Liver (tissue), 9 donors: ENCODE data around the gene PTPN6. TPM values are rescaled to one million over a fixed set of nuclear protein-coding genes. Genes with fewer than 3 reads are reported as not detected.

ENCODE experiments used
- DNase-seq: peaks from one replicate; pipeline ENCODE4 v3.0.0-alpha.2; 2017; ENCODE audit warnings: low spot score
- H3K27ac ChIP-seq, 2 donors: one replicate each; pipeline ENCODE4 v1.7.0; 2013; ENCODE audit warnings: inconsistent platforms in 2 of 2, low read length in 2 of 2, control low read depth in 1 of 2, low read depth in 1 of 2, mild to moderate bottlenecking in 1 of 2
- H3K27me3 ChIP-seq, 4 donors: one replicate each; pipeline versions ENCODE4 v1.6.1 to v1.7.0; 2013; ENCODE audit warnings: low read length in 3 of 4, inconsistent platforms in 1 of 4, mild to moderate bottlenecking in 1 of 4, moderate library complexity in 1 of 4; ENCODE audit not compliant: control insufficient read depth in 4 of 4, insufficient read depth in 4 of 4
- H3K36me3 ChIP-seq, 4 donors: one replicate each; pipeline versions ENCODE4 v1.6.1 to v1.7.0; 2013; ENCODE audit warnings: low read length in 3 of 4, mild to moderate bottlenecking in 3 of 4, low read depth in 1 of 4, moderate library complexity in 1 of 4; ENCODE audit not compliant: control insufficient read depth in 4 of 4, insufficient read depth in 3 of 4
- H3K4me1 ChIP-seq, 4 donors: one replicate each; pipeline versions ENCODE4 v1.6.1 to v1.7.0; 2013; ENCODE audit warnings: low read length in 3 of 4, mild to moderate bottlenecking in 3 of 4, moderate library complexity in 1 of 4; ENCODE audit not compliant: control insufficient read depth in 4 of 4, insufficient read depth in 4 of 4
- H3K4me3 ChIP-seq, 3 donors: one replicate each; pipeline versions ENCODE4 v1.6.1 to v1.7.0; 2013; ENCODE audit warnings: low read length in 3 of 3, control low read depth in 1 of 3, low read depth in 1 of 3, mild to moderate bottlenecking in 1 of 3
- H3K9ac ChIP-seq, 2 donors: one replicate each; pipeline ENCODE4 v1.7.0; 2013; ENCODE audit warnings: low read length in 2 of 2, mild to moderate bottlenecking in 2 of 2, moderate library complexity in 2 of 2, control low read depth in 1 of 2, low read depth in 1 of 2
- H3K9me3 ChIP-seq, 4 donors: one replicate each; pipeline versions ENCODE4 v1.6.1 to v1.7.0; 2013; ENCODE audit warnings: low read length in 3 of 4; ENCODE audit not compliant: control insufficient read depth in 4 of 4
- ATF3 ChIP-seq: IDR thresholded peaks from 2 replicates; pipeline ENCODE4 v1.6.1; 2016; ENCODE audit warnings: antibody characterized with exemption
- EGR1 ChIP-seq, 2 donors: IDR thresholded peaks; 2 replicates each; pipeline ENCODE4 v1.6.1; 2016 to 2018; ENCODE audit warnings: antibody characterized with exemption in 2 of 2, low read depth in 2 of 2
- FOXA1 ChIP-seq: IDR thresholded peaks from 2 replicates; pipeline ENCODE4 v1.6.1; 2016; ENCODE audit warnings: antibody characterized with exemption
- FOXA2 ChIP-seq: IDR thresholded peaks from 2 replicates; pipeline ENCODE4 v1.6.1; 2016; ENCODE audit warnings: antibody characterized with exemption
- GABPA ChIP-seq, 2 donors: IDR thresholded peaks in 1 of 2; conservative IDR thresholded peaks in 1 of 2; 2 replicates each; pipeline ENCODE4 v1.6.1; 2016; ENCODE audit warnings: antibody characterized with exemption in 2 of 2, mild to moderate bottlenecking in 1 of 2, moderate library complexity in 1 of 2
- HNF4A ChIP-seq, 2 donors: conservative IDR thresholded peaks; 2 replicates each; pipeline ENCODE4 v1.6.1; 2016; ENCODE audit warnings: antibody characterized with exemption in 2 of 2, mild to moderate bottlenecking in 2 of 2
- HNF4G ChIP-seq: IDR thresholded peaks from 2 replicates; pipeline ENCODE4 v1.6.1; 2016; ENCODE audit warnings: antibody characterized with exemption
- JUND ChIP-seq, 2 donors: IDR thresholded peaks; 2 replicates each; pipeline ENCODE4 v1.6.1; 2016; ENCODE audit warnings: antibody characterized with exemption in 2 of 2
- MAX ChIP-seq: IDR thresholded peaks from 2 replicates; pipeline ENCODE4 v1.6.1; 2016; ENCODE audit warnings: antibody characterized with exemption
- NR2F2 ChIP-seq: IDR thresholded peaks from 2 replicates; pipeline ENCODE4 v1.6.1; 2016; ENCODE audit warnings: antibody characterized with exemption
- REST ChIP-seq: IDR thresholded peaks from 2 replicates; pipeline ENCODE4 v1.6.1; 2016; ENCODE audit warnings: antibody characterized with exemption, mild to moderate bottlenecking
- RXRA ChIP-seq, 2 donors: IDR thresholded peaks; 2 replicates each; pipeline ENCODE4 v1.6.1; 2017 to 2018; ENCODE audit warnings: antibody characterized with exemption in 2 of 2, mild to moderate bottlenecking in 1 of 2
- TAF1 ChIP-seq: conservative IDR thresholded peaks from 2 replicates; pipeline ENCODE4 v1.6.1; 2016; ENCODE audit warnings: antibody characterized with exemption, mild to moderate bottlenecking
- YY1 ChIP-seq: IDR thresholded peaks from 2 replicates; pipeline ENCODE4 v1.6.1; 2016; ENCODE audit warnings: antibody characterized with exemption, mild to moderate bottlenecking
- ZBTB33 ChIP-seq: IDR thresholded peaks from 2 replicates; pipeline ENCODE4 v1.6.1; 2016; ENCODE audit warnings: antibody characterized with exemption
- WGBS: extraction: QIAGEN DNeasy Blood & Tissue Kit; methylation state at CpG from one replicate; pipeline ENCODE4 v1.1.7; 2013; 5-methylcytosine and 5-hydroxymethylcytosine counted together
- polyA plus RNA-seq, 2 donors: library from polyadenylated mRNA; stranded (reverse) in 1 of 2; unstranded in 1 of 2; fragments of 200-250 nt in 1 of 2; fragments of >200 nt in 1 of 2; fragmentation: Nextera tagmentation in 1 of 2; extraction: Ambion mirVana in 1 of 2; gene quantifications; one replicate each; pipeline versions ENCODE4 v1.2.1 to v1.2.3, GENCODE V29; 2013 to 2015
- total RNA-seq, 2 donors: library from RNA; depleted of rRNA; stranded (reverse); fragments of >200 nt; gene quantifications; one replicate each; pipeline ENCODE4 v1.2.3, GENCODE V29; 2014
- donor health status: healthy.
- donor health status: healthy.
- donor health status: healthy.
- donor health status: healthy.
- donor health status: healthy.

The PTPN6 gene
- total and polyA plus RNA-seq, 4 donors: 15.2 to 41.0 (median 19.6) TPM

- H3K27me3 ChIP-seq: no peaks in the 10 kb centered on the region
- no peak overlapping the region for H3K27ac ChIP-seq
- H3K36me3 ChIP-seq: peaks cover 2 to 12% (median 6%) of the 10 kb centered on the region in 4 donors
- no peak for DNase-seq
- WGBS: 83% methylated on average over 7 of the region's 7 CpGs
- H3K4me3 ChIP-seq: no peak overlapping the region
- H3K4me1 ChIP-seq: peaks cover 5 to 24% (median 10%) of the 10 kb centered on the region in 4 donors
- H3K9ac ChIP-seq: no peak overlapping the region
- H3K9me3 ChIP-seq: no peaks in the 10 kb centered on the region
- TF ChIP-seq ZBTB33: no peak
- peak; percentile 18 to 21 for TF ChIP-seq HNF4A (conservative IDR thresholded peaks at IDR 0.05)
Observed at GRCh38 chr12:7001921-7002591, 50.9 kb downstream of the PTPN6 start.

GRCh38 chr12:7004287-7004803, 53.2 kb downstream of the PTPN6 start:
- 54% methylated on average over 2 of the region's 2 CpGs for WGBS
- no peak overlapping the region for H3K9ac ChIP-seq
- TF ChIP-seq HNF4A (conservative IDR thresholded peaks at IDR 0.05): peak; percentile 43 to 59
- no peak for TF ChIP-seq TAF1
- TF ChIP-seq MAX: no peak
- peak in 1 of 2 donors; percentile 30 for TF ChIP-seq RXRA (IDR thresholded peaks at IDR 0.05)
- peaks cover 6 to 33% (median 15%) of the 10 kb centered on the region in 4 donors for H3K4me1 ChIP-seq
- H3K4me3 ChIP-seq: no peak overlapping the region
- H3K9me3 ChIP-seq: no peaks in the 10 kb centered on the region
- no peak for DNase-seq
- H3K36me3 ChIP-seq: peaks cover 0 to 2% (median 1%) of the 10 kb centered on the region in 4 donors
- H3K27ac ChIP-seq: no peak overlapping the region
- H3K27me3 ChIP-seq: no peaks in the 10 kb centered on the region

- Histone ChIP-seq H3K36me3 (peaks cover 0 to 2% (median under 1%) of the 10 kb centered on the region in 4 donors), H3K9me3 (no peaks in the 10 kb centered on the region), H3K4me1 (peaks cover 10 to 37% (median 16%) of the 10 kb centered on the region in 4 donors), H3K4me3 (no peak overlapping the region), H3K27me3 (no peaks in the 10 kb centered on the region), H3K27ac (no peak overlapping the region), H3K9ac (no peak overlapping the region)
- DNase-seq: no peak
- 67% methylated on average over 2 of the region's 2 CpGs for WGBS
- no peak for TF ChIP-seq HNF4G
Observed at GRCh38 chr12:7004840-7005239, 53.7 kb downstream of the PTPN6 start.

- DNase-seq: no peak
- Histone ChIP-seq H3K9me3 (no peaks in the 10 kb centered on the region), H3K27me3 (no peaks in the 10 kb centered on the region), H3K4me1 (peaks cover 12 to 42% (median 18%) of the 10 kb centered on the region in 4 donors), H3K4me3 (no peak overlapping the region), H3K9ac (no peak overlapping the region), H3K36me3 (peaks cover 0 to 2% (median under 1%) of the 10 kb centered on the region in 4 donors), H3K27ac (no peak overlapping the region)
- 91% methylated on average over 2 of the region's 2 CpGs for WGBS
- TF ChIP-seq REST: no peak
- no peak for TF ChIP-seq GABPA (IDR thresholded peaks at IDR 0.05 in 1 of 2, conservative IDR thresholded peaks at IDR 0.05 in 1 of 2)
- no peak for TF ChIP-seq HNF4A (conservative IDR thresholded peaks at IDR 0.05)
- no peak for TF ChIP-seq JUND (IDR thresholded peaks at IDR 0.05)
- no peak for TF ChIP-seq FOXA1
- no peak for TF ChIP-seq YY1
- TF ChIP-seq ATF3: no peak
- no peak for TF ChIP-seq FOXA2
- no peak for TF ChIP-seq EGR1 (IDR thresholded peaks at IDR 0.05; ENCODE audit: low read depth in 2 of 2)
- TF ChIP-seq NR2F2: no peak
Observed at GRCh38 chr12:7005311-7005710, 54.2 kb downstream of the PTPN6 start.
